CD4-positive, alpha-beta T cell treated with Interleukin-10 for 1 hour (primary cell): ENCODE results near the gene CAMK2B.

Experiments
- DNase-seq: peaks from one replicate; pipeline ENCODE4 v3.0.0-alpha.2; 2020

Gene CAMK2B

GRCh38 chr7:44307905-44308595 is 17.3 kb downstream of the CAMK2B start:
- no peak for DNase-seq

GRCh38 chr7:44307301-44307900 is 18.0 kb downstream of the CAMK2B start:
- DNase-seq: no peak

- no peak for DNase-seq
These were observed 18.8 kb downstream of the CAMK2B start for GRCh38 chr7:44306606-44307005.

- no peak for DNase-seq
These were observed 19.6 kb downstream of the CAMK2B start for GRCh38 chr7:44305564-44306507.

GRCh38 chr7:44294325-44295069 is 30.9 kb downstream of the CAMK2B start:
- no peak for DNase-seq

GRCh38 chr7:44293561-44294324 is 31.7 kb downstream of the CAMK2B start:
- DNase-seq: no peak

GRCh38 chr7:44292876-44293560 is 32.4 kb downstream of the CAMK2B start:
- no peak for DNase-seq

GRCh38 chr7:44292420-44292817 is 33.0 kb downstream of the CAMK2B start:
- no peak for DNase-seq

- DNase-seq: no peak
These were observed 33.5 kb downstream of the CAMK2B start for GRCh38 chr7:44291733-44292419.

- DNase-seq: no peak
These were observed 34.2 kb downstream of the CAMK2B start for GRCh38 chr7:44291066-44291732.

GRCh38 chr7:44290252-44290620 is 35.2 kb downstream of the CAMK2B start:
- DNase-seq: no peak

- DNase-seq: no peak
These were observed 35.8 kb downstream of the CAMK2B start for GRCh38 chr7:44289341-44290251.

- no peak for DNase-seq
These were observed 36.5 kb downstream of the CAMK2B start for GRCh38 chr7:44288811-44289340.

GRCh38 chr7:44288381-44288685 is 37.1 kb downstream of the CAMK2B start:
- no peak for DNase-seq

GRCh38 chr7:44287488-44288380 is 37.7 kb downstream of the CAMK2B start:
- no peak for DNase-seq

- DNase-seq: no peak
These were observed 38.5 kb downstream of the CAMK2B start for GRCh38 chr7:44286618-44287487.

- DNase-seq: no peak
These were observed 39.2 kb downstream of the CAMK2B start for GRCh38 chr7:44286182-44286617.
